Vagina (tissue), 2 donors: ENCODE measurements around the gene CDH4. TPM values are rescaled to one million over a fixed set of nuclear protein-coding genes. Genes with fewer than 3 reads are reported as not detected.

Experiments used
- DNase-seq, 2 donors: peaks; one replicate each; pipeline ENCODE4 v3.0.0-alpha.2; 2017; ENCODE audit errors: extremely low spot score in 2 of 2
- H3K27ac ChIP-seq: fragments of 200-600 bp; sonication (generic); one replicate; pipeline ENCODE4 v1.5.1; 2019
- H3K27me3 ChIP-seq: fragments of 200-600 bp; sonication (generic); one replicate; pipeline ENCODE4 v1.5.1; 2019
- H3K36me3 ChIP-seq, 2 donors: fragments of 200-600 bp; sonication (generic); one replicate each; pipeline ENCODE4 v1.5.1; 2017 to 2019
- H3K4me1 ChIP-seq: fragments of 200-600 bp; sonication (generic); one replicate; pipeline ENCODE4 v1.5.1; 2019
- H3K4me3 ChIP-seq, 2 donors: fragments of 200-600 bp; sonication (generic); 1 replicate in 1 of 2; 2 replicates in 1 of 2; pipeline ENCODE4 v1.5.1; 2016 to 2019
- H3K9me3 ChIP-seq: fragments of 200-600 bp; sonication (generic); one replicate; pipeline ENCODE4 v1.5.1; 2019
- CTCF ChIP-seq, 3 experiments: fragments of 450-650 bp in 2 of 3; fragments of 200-600 bp in 1 of 3; sonication (generic) in 1 of 3; IDR thresholded peaks; one replicate each; pipeline ENCODE4 v1.5.1; 2017 to 2019; ENCODE audit warnings: antibody characterized with exemption in 3 of 3, mild to moderate bottlenecking in 2 of 3, moderate library complexity in 2 of 3
- POLR2A ChIP-seq, 2 donors: fragments of 450-650 bp; IDR thresholded peaks; one replicate each; pipeline ENCODE4 v1.6.1; 2017; ENCODE audit warnings: antibody characterized with exemption in 2 of 2, mild to moderate bottlenecking in 2 of 2, moderate library complexity in 2 of 2
- POLR2AphosphoS5 ChIP-seq, 2 donors: sonication (generic); formaldehyde crosslinking; IDR thresholded peaks; one replicate each; pipeline ENCODE4 v1.9.0; 2017; ENCODE audit warnings: antibody characterized with exemption in 2 of 2, mild to moderate bottlenecking in 2 of 2, low read depth in 1 of 2; ENCODE audit not compliant: insufficient read depth in 1 of 2
- intact Hi-C: fragments of 100-400 bp; cut with DNase I; formaldehyde crosslinking; loops from one replicate; pipeline ENCODE4 v1.15.1; 2023
- total RNA-seq: library from RNA; depleted of rRNA; stranded (reverse); fragments of >200 nt; gene quantifications from one replicate; pipeline ENCODE4 v1.2.3, GENCODE V29; 2016

The CDH4 gene
- total RNA-seq, 1 donor from 2014 or later, result 0.25 TPM

DNA sequence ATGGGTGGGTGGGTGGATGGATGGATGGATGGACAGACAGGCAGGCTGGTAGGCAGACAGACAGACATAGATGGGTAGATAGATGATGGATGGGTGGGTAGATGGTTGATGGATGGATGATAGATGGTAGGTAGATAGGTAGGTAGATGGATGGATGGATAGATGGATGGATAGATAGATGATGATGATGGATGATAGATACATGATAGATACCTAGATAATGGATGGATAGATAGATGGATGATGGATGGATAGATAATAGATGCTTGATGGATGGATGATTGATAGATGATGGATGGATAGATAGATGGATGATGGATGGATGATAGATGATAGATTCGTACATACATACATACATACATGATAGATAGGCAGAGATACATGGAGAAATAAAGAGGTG, 368.1 kb downstream of the CDH4 start:
- no peak for TF ChIP-seq CTCF (IDR thresholded peaks at IDR 0.05)
- no peak for TF ChIP-seq POLR2AphosphoS5 (IDR thresholded peaks at IDR 0.05; ENCODE audit: insufficient read depth in 1 of 2, low read depth in 1 of 2)
- TF ChIP-seq POLR2A (IDR thresholded peaks at IDR 0.05), result no peak
- H3K36me3 ChIP-seq, result no peaks in the 10 kb centered on the region
- no peaks in the 10 kb centered on the region for H3K9me3 ChIP-seq
- H3K27me3 ChIP-seq, result no peaks in the 10 kb centered on the region
- no peak overlapping the region for H3K27ac ChIP-seq
- H3K4me1 ChIP-seq, result no peaks in the 10 kb centered on the region
- DNase-seq, result no peak
- no peak overlapping the region for H3K4me3 ChIP-seq
- intact Hi-C loops, result no loop called here

GRCh38 chr20:61621035-61621730, 369.1 kb downstream of the CDH4 start:
- Histone ChIP-seq H3K4me1 (no peaks in the 10 kb centered on the region), H3K27me3 (no peaks in the 10 kb centered on the region), H3K36me3 (no peaks in the 10 kb centered on the region), H3K9me3 (no peaks in the 10 kb centered on the region), H3K4me3 (no peak overlapping the region), H3K27ac (no peak overlapping the region)
- DNase-seq, result no peak
- intact Hi-C loops, result no loop called here
- TF ChIP-seq POLR2AphosphoS5 (IDR thresholded peaks at IDR 0.05; ENCODE audit: insufficient read depth in 1 of 2, low read depth in 1 of 2) (no peak), POLR2A (IDR thresholded peaks at IDR 0.05) (no peak), CTCF (IDR thresholded peaks at IDR 0.05) (no peak)

GRCh38 chr20:61621852-61622251, 369.8 kb downstream of the CDH4 start:
- Histone ChIP-seq H3K36me3 (no peaks in the 10 kb centered on the region), H3K27ac (no peak overlapping the region), H3K27me3 (no peaks in the 10 kb centered on the region), H3K9me3 (no peaks in the 10 kb centered on the region), H3K4me3 (no peak overlapping the region), H3K4me1 (no peaks in the 10 kb centered on the region)
- no peak for TF ChIP-seq CTCF (IDR thresholded peaks at IDR 0.05)
- TF ChIP-seq POLR2A (IDR thresholded peaks at IDR 0.05), result no peak
- no peak for TF ChIP-seq POLR2AphosphoS5 (IDR thresholded peaks at IDR 0.05; ENCODE audit: insufficient read depth in 1 of 2, low read depth in 1 of 2)
- no peak for DNase-seq
- intact Hi-C loops, result no loop called here

- no peaks in the 10 kb centered on the region for H3K36me3 ChIP-seq
- no peak overlapping the region for H3K27ac ChIP-seq
- no peaks in the 10 kb centered on the region for H3K9me3 ChIP-seq
- TF ChIP-seq POLR2A (IDR thresholded peaks at IDR 0.05), result no peak
- DNase-seq, result no peak
- no peaks in the 10 kb centered on the region for H3K27me3 ChIP-seq
- H3K4me1 ChIP-seq, result peaks cover 2% of the 10 kb centered on the region
- intact Hi-C loops, result no loop called here
- H3K4me3 ChIP-seq, result no peak overlapping the region
These were observed 371.4 kb downstream of the CDH4 start for GRCh38 chr20:61623451-61623850.

- TF ChIP-seq POLR2AphosphoS5 (IDR thresholded peaks at IDR 0.05; ENCODE audit: insufficient read depth in 1 of 2, low read depth in 1 of 2), result no peak
- TF ChIP-seq CTCF (IDR thresholded peaks at IDR 0.05), result no peak
- TF ChIP-seq POLR2A (IDR thresholded peaks at IDR 0.05), result no peak
- Histone ChIP-seq H3K4me3 (no peak overlapping the region), H3K27me3 (no peaks in the 10 kb centered on the region), H3K9me3 (no peaks in the 10 kb centered on the region), H3K4me1 (peaks cover 7% of the 10 kb centered on the region), H3K36me3 (no peaks in the 10 kb centered on the region), H3K27ac (no peak overlapping the region)
- DNase-seq, result no peak
- intact Hi-C loops, result no loop called here
These were observed 373.2 kb downstream of the CDH4 start for GRCh38 chr20:61625246-61625645.
